ENCODE data around the gene TSPAN8.

GRCh38 chr12:71159878-71160277 is 2.1 kb upstream of the TSPAN8 start:
- no peak for TF ChIP-seq GLI2 (tag by site-specific recombination; IDR thresholded peaks at IDR 0.05; ENCODE audit: borderline replicate concordance, low read depth)
- TF ChIP-seq CTCF (tag by site-specific recombination; IDR thresholded peaks at IDR 0.05), result no peak
- TF ChIP-seq SALL2 (tag by site-specific recombination; IDR thresholded peaks at IDR 0.05; ENCODE audit: borderline replicate concordance), result no peak
- no peak for TF ChIP-seq PRDM10 (tag by site-specific recombination; IDR thresholded peaks at IDR 0.05)
- no peak for TF ChIP-seq ZNF704 (tag by site-specific recombination; IDR thresholded peaks at IDR 0.05)
- no peak for TF ChIP-seq ZNF16 (tag by site-specific recombination; IDR thresholded peaks at IDR 0.05; ENCODE audit: low read depth)
- no peak for TF ChIP-seq BCL11A (tag by site-specific recombination; IDR thresholded peaks at IDR 0.05; ENCODE audit: low read depth)
- no peak for TF ChIP-seq ZNF530 (tag by site-specific recombination; IDR thresholded peaks at IDR 0.05; ENCODE audit: low read depth)
- TF ChIP-seq ZBTB1 (tag by site-specific recombination; IDR thresholded peaks at IDR 0.05), result no peak
- no peak for TF ChIP-seq PBX3 (CRISPR knock-in tag; IDR thresholded peaks at IDR 0.05)

All from HEK293 (cell line).